Activated naive CD4-positive, alpha-beta T cell (primary cell): Measurements from ENCODE around the gene OR10R2.

Experiments
- DNase-seq, 4 experiments: peaks; one replicate each; lab custom pipeline; 2025; lab: John Stamatoyannopoulos, UW

Gene OR10R2

DNA sequence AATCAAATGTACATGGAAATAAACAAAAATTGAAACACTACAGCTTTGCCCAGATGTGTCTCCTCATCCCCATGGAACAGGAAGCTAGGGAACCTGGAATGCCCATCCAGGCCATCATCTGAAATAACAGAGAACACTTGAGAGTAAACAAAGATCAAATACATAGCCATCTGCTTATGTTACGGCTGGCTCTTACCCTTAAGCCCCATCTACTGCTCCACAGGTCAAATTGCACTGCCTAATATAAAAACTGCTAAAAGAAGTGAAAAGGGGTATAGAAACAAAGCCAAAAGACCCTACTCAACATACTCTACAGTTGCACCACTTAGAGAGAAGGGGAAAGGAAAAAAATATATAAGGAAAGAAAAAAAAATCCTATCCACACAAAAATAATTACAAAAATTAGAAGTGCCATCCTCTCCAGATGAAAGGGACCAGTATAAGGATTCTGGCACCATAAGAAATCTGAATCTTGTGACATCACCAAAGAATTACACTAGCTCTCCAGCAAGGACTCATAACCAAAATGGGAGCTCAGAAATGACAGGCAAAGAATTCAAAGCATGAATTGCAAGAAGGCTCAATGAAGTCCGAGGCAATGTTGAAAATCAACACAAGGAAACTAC, 55.3 kb downstream of the OR10R2 start:
- no peak for DNase-seq
